Mesenteric fat pad (tissue), 1 donor: ENCODE measurements around the gene WDR20. TPM values are rescaled to one million over a fixed set of nuclear protein-coding genes. Genes with fewer than 3 reads are reported as not detected.
"Not testable (repeated sequence)": the region's sequence is repeated elsewhere in the genome, so short reads cannot be mapped to it uniquely, and the experiment has no call there.

Source experiments
- DNase-seq: peaks from one replicate; pipeline ENCODE4 v3.0.0-alpha.2; 2020; ENCODE audit warnings: low spot score
- total RNA-seq: library from RNA; stranded (reverse); fragmentation: NEBNext Ultra II Directional; extraction: Animal tissue kit (Norgen Biotek cat#: 25700); gene quantifications from one replicate; pipeline ENCODE4 v1.2.1, GENCODE V29; 2021
- donor health status: DM: yes; HTN: yes; CAD: no.

Gene WDR20
- total RNA-seq, 1 donor from 2014 or later, result 34.1 TPM

- no peak for DNase-seq
Measured at GRCh38 chr14:102234331-102235264, 94.9 kb downstream of the WDR20 start.

GRCh38 chr14:102235275-102235897 is 95.7 kb downstream of the WDR20 start:
- DNase-seq, result no peak

- no peak for DNase-seq
Measured at GRCh38 chr14:102236026-102236425, 96.3 kb downstream of the WDR20 start.

GRCh38 chr14:102238131-102238530 is 98.4 kb downstream of the WDR20 start:
- DNase-seq, result no peak

- DNase-seq, result no peak
Measured at GRCh38 chr14:102238766-102239165, 99.1 kb downstream of the WDR20 start.

GRCh38 chr14:102239231-102239630 is 99.5 kb downstream of the WDR20 start:
- no peak for DNase-seq

- not testable (repeated sequence) for DNase-seq
Measured at GRCh38 chr14:102240481-102240880, 100.8 kb downstream of the WDR20 start.

- DNase-seq, result no peak
Measured at GRCh38 chr14:102241147-102241546, 101.5 kb downstream of the WDR20 start.

GRCh38 chr14:102243795-102244194 is 104.1 kb downstream of the WDR20 start:
- DNase-seq, result not testable (repeated sequence)

GRCh38 chr14:102246071-102246470 is 106.4 kb downstream of the WDR20 start:
- DNase-seq, result no peak

- DNase-seq, result no peak
Measured at GRCh38 chr14:102248121-102248520, 108.4 kb downstream of the WDR20 start.

- DNase-seq, result no peak
Measured at GRCh38 chr14:102249041-102249440, 109.3 kb downstream of the WDR20 start.

GRCh38 chr14:102249981-102250380 is 110.3 kb downstream of the WDR20 start:
- DNase-seq, result no peak

- no peak for DNase-seq
Measured at GRCh38 chr14:102250636-102251035, 110.9 kb downstream of the WDR20 start.

- DNase-seq, result no peak
Measured at GRCh38 chr14:102251161-102251560, 111.5 kb downstream of the WDR20 start.

- no peak for DNase-seq
Measured at GRCh38 chr14:102252834-102253801, 113.4 kb downstream of the WDR20 start.

GRCh38 chr14:102255401-102256190 is 115.9 kb downstream of the WDR20 start:
- DNase-seq, result no peak

GRCh38 chr14:102256716-102257115 is 117.0 kb downstream of the WDR20 start:
- DNase-seq, result no peak

GRCh38 chr14:102258136-102258535 is 118.4 kb downstream of the WDR20 start:
- no peak for DNase-seq
